Measurements from ENCODE around the gene MAST4.

Gene MAST4

DNA sequence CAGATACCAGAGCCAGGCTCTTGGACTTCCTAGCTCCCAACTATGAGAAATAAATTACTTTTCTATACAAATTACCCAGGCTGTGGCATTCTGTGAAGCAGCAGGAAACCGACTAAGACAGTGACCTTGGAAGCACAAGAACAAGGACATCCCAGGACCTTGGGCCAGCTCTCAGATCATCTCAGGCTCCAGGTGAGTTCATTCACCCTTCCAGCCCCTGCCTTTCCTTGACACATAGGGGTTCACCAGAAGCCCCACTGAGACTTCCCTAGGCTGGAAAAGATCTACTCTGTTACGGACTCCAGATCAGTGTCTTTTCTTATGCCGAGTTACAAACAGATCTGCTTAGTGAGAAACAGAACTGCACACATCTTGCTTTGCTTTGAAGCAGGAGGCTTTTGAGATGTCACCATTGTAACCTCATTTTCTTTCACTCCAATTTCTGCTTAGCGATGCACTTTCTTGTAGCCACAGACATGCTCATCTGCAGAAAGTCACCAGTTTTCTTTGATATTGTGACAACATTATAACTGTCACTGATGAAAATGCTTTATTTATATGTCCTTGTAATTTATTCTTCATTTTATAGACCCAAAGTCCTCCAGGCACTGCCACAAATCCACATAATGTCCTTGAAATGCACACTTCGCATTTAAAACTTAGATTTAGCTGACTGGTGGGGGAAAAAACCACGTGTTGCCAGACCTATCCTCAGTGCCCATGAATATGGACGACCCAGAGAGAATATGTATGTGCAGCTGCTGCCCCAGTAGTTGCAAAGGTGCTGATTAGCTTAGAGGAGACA lies 592.3 kb downstream of the MAST4 start:
- H4K20me1 ChIP-seq (ENCODE audit: insufficient read depth, low read length): no peaks in the 10 kb centered on the region
- no peak overlapping the region for H3K9ac ChIP-seq (ENCODE audit: low read length)
- no peaks in the 10 kb centered on the region for H3K36me3 ChIP-seq (replicated peaks; ENCODE audit: insufficient read depth, low read length)
- H3K4me1 ChIP-seq (ENCODE audit: low read length): no peaks in the 10 kb centered on the region
- no peak overlapping the region for H3K4me3 ChIP-seq (ENCODE audit: low read length)
- H3K9me3 ChIP-seq (replicated peaks; ENCODE audit: insufficient read depth, low read length): no peaks in the 10 kb centered on the region
- H3K27me3 ChIP-seq (replicated peaks; ENCODE audit: insufficient read depth, low read length): no peaks in the 10 kb centered on the region
- H3K4me2 ChIP-seq (ENCODE audit: low read depth, low read length): no peak overlapping the region
- TF ChIP-seq CTCF (IDR thresholded peaks at IDR 0.05; ENCODE audit: low read length) (no peak), EZH2phosphoT487 (IDR thresholded peaks at IDR 0.05; ENCODE audit: low read length) (no peak), EZH2 (optimal IDR thresholded peaks at IDR 0.05; ENCODE audit: low read depth, low read length) (no peak)
- no peaks in the 10 kb centered on the region for H3K79me2 ChIP-seq (ENCODE audit: low read length)
- no peaks in the 10 kb centered on the region for H3K9me2 ChIP-seq (replicated peaks; ENCODE audit: insufficient read depth, low read length)
- no peaks in the 10 kb centered on the region for H3F3A ChIP-seq (ENCODE audit: insufficient read depth, low read length)
- DNase-seq: peak; percentile 39
- no peak overlapping the region for H2AFZ ChIP-seq (ENCODE audit: low read length)
- H3K27ac ChIP-seq (ENCODE audit: low read length): no peak overlapping the region

DNA sequence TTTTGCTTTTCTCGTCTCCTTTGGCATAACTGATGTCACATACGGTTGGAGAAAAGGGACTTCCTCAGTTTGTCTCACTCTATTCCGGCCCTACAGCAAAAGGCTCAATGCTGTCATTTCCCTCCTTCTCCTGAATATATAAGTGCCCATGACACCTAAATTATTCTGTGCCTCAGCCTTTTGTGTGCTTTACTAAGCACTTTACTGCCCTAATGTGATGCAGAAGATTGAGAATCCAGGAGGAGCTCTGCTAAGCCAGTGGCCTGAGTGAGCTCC lies 592.8 kb downstream of the MAST4 start:
- TF ChIP-seq EZH2 (optimal IDR thresholded peaks at IDR 0.05; ENCODE audit: low read depth, low read length) (no peak), EZH2phosphoT487 (IDR thresholded peaks at IDR 0.05; ENCODE audit: low read length) (no peak), CTCF (IDR thresholded peaks at IDR 0.05; ENCODE audit: low read length) (no peak)
- Histone ChIP-seq H3K9ac (ENCODE audit: low read length) (no peak overlapping the region), H3K9me2 (replicated peaks; ENCODE audit: insufficient read depth, low read length) (no peaks in the 10 kb centered on the region), H3K4me2 (ENCODE audit: low read depth, low read length) (no peak overlapping the region), H3K9me3 (replicated peaks; ENCODE audit: insufficient read depth, low read length) (no peaks in the 10 kb centered on the region), H3K27me3 (replicated peaks; ENCODE audit: insufficient read depth, low read length) (no peaks in the 10 kb centered on the region), H3K4me3 (ENCODE audit: low read length) (no peak overlapping the region), H2AFZ (ENCODE audit: low read length) (no peak overlapping the region), H3K79me2 (ENCODE audit: low read length) (no peaks in the 10 kb centered on the region), H3K27ac (ENCODE audit: low read length) (no peak overlapping the region), H3K4me1 (ENCODE audit: low read length) (no peaks in the 10 kb centered on the region), H3F3A (ENCODE audit: insufficient read depth, low read length) (no peaks in the 10 kb centered on the region), H4K20me1 (ENCODE audit: insufficient read depth, low read length) (no peaks in the 10 kb centered on the region), H3K36me3 (replicated peaks; ENCODE audit: insufficient read depth, low read length) (no peaks in the 10 kb centered on the region)
- DNase-seq: no peak

DNA sequence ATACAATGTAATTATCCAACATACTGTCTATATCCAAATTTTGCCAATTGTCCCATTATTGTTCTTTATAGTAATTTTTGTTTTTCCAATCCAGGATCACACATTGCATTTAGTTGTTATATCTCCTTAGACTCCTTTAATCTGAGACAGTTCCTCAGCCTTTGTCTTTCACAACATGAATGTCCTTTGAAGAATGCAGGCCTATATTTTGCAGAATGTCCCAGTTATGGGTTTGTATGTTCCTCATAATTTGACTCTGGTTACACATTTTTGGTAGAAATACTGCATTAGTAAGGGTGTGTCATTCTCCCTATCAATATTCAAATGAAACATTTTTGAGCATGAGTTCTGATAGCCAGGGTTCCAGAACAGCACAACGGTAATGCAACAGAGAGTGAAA lies 593.7 kb downstream of the MAST4 start:
- no peak for DNase-seq
- Histone ChIP-seq H3K36me3 (replicated peaks; ENCODE audit: insufficient read depth, low read length) (no peaks in the 10 kb centered on the region), H3K9me2 (replicated peaks; ENCODE audit: insufficient read depth, low read length) (no peaks in the 10 kb centered on the region), H3K4me2 (ENCODE audit: low read depth, low read length) (no peak overlapping the region), H3K9me3 (replicated peaks; ENCODE audit: insufficient read depth, low read length) (no peaks in the 10 kb centered on the region), H3K4me1 (ENCODE audit: low read length) (no peaks in the 10 kb centered on the region), H4K20me1 (ENCODE audit: insufficient read depth, low read length) (no peaks in the 10 kb centered on the region), H2AFZ (ENCODE audit: low read length) (no peak overlapping the region), H3K27me3 (replicated peaks; ENCODE audit: insufficient read depth, low read length) (no peaks in the 10 kb centered on the region), H3F3A (ENCODE audit: insufficient read depth, low read length) (no peaks in the 10 kb centered on the region), H3K79me2 (ENCODE audit: low read length) (no peaks in the 10 kb centered on the region), H3K27ac (ENCODE audit: low read length) (no peak overlapping the region), H3K9ac (ENCODE audit: low read length) (no peak overlapping the region), H3K4me3 (ENCODE audit: low read length) (no peak overlapping the region)
- TF ChIP-seq EZH2phosphoT487 (IDR thresholded peaks at IDR 0.05; ENCODE audit: low read length) (no peak), EZH2 (optimal IDR thresholded peaks at IDR 0.05; ENCODE audit: low read depth, low read length) (no peak), CTCF (IDR thresholded peaks at IDR 0.05; ENCODE audit: low read length) (no peak)

Data from MM.1S (cell line).